Glutamatergic neuron (in vitro differentiated cells): Measurements from ENCODE around the gene ASTN2. TPM values are rescaled to one million over a fixed set of nuclear protein-coding genes. Genes with fewer than 3 reads are reported as not detected.
A peak's percentile ranks its signal among the peaks of the same experiment; 100 is the strongest.

ENCODE experiments used
- DNase-seq: peaks from one replicate; pipeline ENCODE4 v3.0.0; 2022
- H3K27ac Mint-ChIP-seq: one replicate; pipeline ENCODE4 v1.8.0; 2020; ENCODE audit warnings: mild to moderate bottlenecking, mixed read lengths, inconsistent platforms; ENCODE audit not compliant: unreplicated experiment
- H3K27me3 Mint-ChIP-seq: one replicate; pipeline ENCODE4 v1.8.0; 2020; ENCODE audit warnings: mild to moderate bottlenecking, moderate library complexity, mixed read lengths, inconsistent platforms; ENCODE audit not compliant: unreplicated experiment
- H3K36me3 Mint-ChIP-seq: one replicate; pipeline ENCODE4 v1.8.0; 2020; ENCODE audit warnings: mild to moderate bottlenecking, mixed read lengths, inconsistent platforms; ENCODE audit not compliant: unreplicated experiment
- H3K4me1 Mint-ChIP-seq: one replicate; pipeline ENCODE4 v1.8.0; 2020; ENCODE audit warnings: mild to moderate bottlenecking, low read depth, mixed read lengths, inconsistent platforms; ENCODE audit not compliant: unreplicated experiment
- H3K4me3 Mint-ChIP-seq: one replicate; pipeline ENCODE4 v1.8.0; 2020; ENCODE audit warnings: mild to moderate bottlenecking, mixed read lengths, inconsistent platforms; ENCODE audit not compliant: unreplicated experiment
- H3K9me3 Mint-ChIP-seq: one replicate; pipeline ENCODE4 v1.8.0; 2020; ENCODE audit warnings: mild to moderate bottlenecking, moderate library complexity, mixed read lengths, inconsistent platforms; ENCODE audit not compliant: unreplicated experiment
- total RNA-seq: library from RNA; stranded (reverse); fragmentation: NEBNext Ultra II Directional; extraction: Animal tissue kit (Norgen Biotek cat#: 25700); gene quantifications from one replicate; pipeline ENCODE4 v1.2.1, GENCODE V29; 2021; ENCODE audit not compliant: unreplicated experiment
- TF ChIP-seq, protein P1 (sequence below): fragments of 200-600 bp; sonication (generic); IDR thresholded peaks from one replicate; pipeline ENCODE4 v1.5.0; 2021; ENCODE audit not compliant: partially characterized antibody, unreplicated experiment

ASTN2 gene
- total RNA-seq, 1 donor from 2014 or later: 134 TPM

DNA sequence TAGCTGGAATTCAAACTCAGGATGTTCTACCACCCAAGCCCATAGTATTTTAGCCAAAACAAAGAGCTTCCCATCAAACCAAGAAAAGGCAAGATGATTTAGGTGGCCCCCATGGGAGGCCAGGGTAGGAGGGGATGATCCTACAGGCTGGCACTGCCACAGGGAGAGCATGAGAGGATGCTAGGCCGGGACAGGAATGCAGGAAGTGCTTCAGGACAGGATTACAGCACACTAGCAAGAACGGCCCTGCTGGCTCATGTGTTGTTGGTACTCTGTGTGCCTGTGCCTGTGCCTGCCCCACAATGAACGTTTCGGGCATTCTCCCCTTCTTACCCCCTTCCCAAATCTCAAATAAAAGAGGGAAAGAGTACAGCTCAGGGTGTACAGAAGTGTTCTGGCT lies 838.5 kb downstream of the ASTN2 start:
- H3K27ac Mint-ChIP-seq: no peak overlapping the region

DNA sequence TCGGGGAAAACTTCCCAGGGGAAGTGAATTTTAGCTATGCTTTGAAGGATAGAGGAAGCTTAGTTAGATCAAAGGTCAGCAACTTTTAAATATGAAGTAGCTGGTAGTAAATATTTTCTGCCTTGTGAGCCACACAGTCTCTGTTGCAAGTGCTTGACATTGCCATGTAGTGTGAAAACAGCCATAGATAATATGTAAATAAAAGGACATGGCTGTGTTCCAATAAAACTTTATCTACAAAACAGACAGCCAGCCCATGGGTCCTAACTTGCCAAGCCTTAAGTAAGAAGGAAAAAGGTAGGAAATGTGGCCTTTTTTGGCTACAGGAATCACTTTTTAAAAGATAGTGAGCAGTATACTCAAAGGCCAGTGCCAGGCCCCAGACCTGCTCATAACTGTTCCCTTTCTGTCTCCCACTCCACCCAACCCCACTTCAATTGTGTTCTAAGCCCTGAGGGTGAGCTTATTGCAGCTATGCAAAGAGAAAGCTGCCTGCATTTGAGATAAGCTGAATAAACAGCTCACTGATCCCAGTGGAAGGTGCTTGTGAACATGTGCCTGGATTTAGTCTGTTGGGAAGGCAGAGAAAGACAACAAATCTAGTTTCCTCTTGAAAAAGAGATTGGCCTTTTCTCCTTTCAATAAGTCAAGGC lies 840.7 kb downstream of the ASTN2 start:
- Mint-ChIP-seq H3K36me3 (no peaks in the 10 kb centered on the region), H3K4me1 (peaks cover 3% of the 10 kb centered on the region), H3K27ac (no peak overlapping the region), H3K4me3 (no peak overlapping the region), H3K27me3 (no peaks in the 10 kb centered on the region), H3K9me3 (no peaks in the 10 kb centered on the region)
- no peak for DNase-seq
- TF ChIP-seq, protein P1, sequence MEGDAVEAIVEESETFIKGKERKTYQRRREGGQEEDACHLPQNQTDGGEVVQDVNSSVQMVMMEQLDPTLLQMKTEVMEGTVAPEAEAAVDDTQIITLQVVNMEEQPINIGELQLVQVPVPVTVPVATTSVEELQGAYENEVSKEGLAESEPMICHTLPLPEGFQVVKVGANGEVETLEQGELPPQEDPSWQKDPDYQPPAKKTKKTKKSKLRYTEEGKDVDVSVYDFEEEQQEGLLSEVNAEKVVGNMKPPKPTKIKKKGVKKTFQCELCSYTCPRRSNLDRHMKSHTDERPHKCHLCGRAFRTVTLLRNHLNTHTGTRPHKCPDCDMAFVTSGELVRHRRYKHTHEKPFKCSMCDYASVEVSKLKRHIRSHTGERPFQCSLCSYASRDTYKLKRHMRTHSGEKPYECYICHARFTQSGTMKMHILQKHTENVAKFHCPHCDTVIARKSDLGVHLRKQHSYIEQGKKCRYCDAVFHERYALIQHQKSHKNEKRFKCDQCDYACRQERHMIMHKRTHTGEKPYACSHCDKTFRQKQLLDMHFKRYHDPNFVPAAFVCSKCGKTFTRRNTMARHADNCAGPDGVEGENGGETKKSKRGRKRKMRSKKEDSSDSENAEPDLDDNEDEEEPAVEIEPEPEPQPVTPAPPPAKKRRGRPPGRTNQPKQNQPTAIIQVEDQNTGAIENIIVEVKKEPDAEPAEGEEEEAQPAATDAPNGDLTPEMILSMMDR: no peak

More for the DNA sequence above, 838.5 kb downstream of the ASTN2 start:
- no peaks in the 10 kb centered on the region for H3K36me3 Mint-ChIP-seq
- TF ChIP-seq, protein P1: no peak
- peaks cover 3% of the 10 kb centered on the region for H3K4me1 Mint-ChIP-seq
- H3K27me3 Mint-ChIP-seq: no peaks in the 10 kb centered on the region
- H3K9me3 Mint-ChIP-seq: peaks cover 3% of the 10 kb centered on the region
- no peak for DNase-seq
- no peak overlapping the region for H3K4me3 Mint-ChIP-seq

DNA sequence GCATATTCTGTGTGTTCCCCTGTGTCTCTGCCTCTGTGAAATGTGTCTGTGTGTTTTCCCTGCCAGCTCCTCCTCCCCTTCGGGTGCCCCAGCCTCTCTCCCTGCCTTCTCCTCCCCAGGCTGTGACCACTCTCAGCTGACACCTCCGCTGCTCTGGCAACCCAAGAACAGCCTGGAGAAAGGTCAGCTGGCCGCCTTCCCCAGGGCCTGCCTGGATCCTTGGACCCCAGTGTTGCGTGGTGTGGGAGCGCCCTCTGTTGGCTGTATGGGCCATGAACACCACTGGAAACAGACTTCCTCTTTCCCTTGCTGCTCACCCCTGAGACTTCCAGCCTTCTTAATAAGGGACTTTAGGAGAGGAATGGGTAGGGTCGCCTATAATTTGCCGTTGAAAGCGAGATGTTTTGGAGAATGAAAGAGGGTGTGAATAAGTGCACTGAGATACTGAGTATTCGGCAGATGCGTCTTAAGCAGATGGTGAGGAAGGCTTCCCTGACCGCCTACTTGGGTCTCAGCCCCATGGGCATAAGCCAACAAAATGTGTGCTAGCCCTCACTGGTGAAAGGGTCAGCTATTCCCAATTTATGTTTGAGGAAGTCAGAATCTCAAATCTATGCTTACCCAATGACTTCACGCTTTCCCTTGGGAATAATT lies 842.6 kb downstream of the ASTN2 start:
- TF ChIP-seq, protein P1: peak; percentile 92
- no peak overlapping the region for H3K4me3 Mint-ChIP-seq

DNA sequence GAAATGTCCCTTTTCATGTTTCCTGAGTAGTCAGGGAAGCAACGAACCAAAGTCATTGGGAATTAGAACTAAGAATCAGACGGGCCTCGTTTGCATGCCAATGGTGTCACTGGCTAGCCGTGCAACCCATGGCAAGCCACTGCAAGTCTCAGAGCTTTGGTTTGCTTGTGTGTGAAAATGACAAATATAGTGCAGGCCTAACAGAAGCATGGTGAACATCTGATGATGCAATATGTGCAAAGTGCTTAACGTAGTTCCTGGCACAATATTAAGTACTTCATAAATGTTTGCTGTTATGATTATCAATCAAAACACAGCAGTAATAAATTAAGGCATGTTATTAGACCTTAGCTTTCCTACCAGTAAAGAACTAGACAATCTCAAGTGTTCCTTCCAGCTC lies 845.7 kb downstream of the ASTN2 start:
- TF ChIP-seq, protein P1: no peak
- DNase-seq: no peak
- no peaks in the 10 kb centered on the region for H3K36me3 Mint-ChIP-seq
- no peaks in the 10 kb centered on the region for H3K27me3 Mint-ChIP-seq
- no peak overlapping the region for H3K27ac Mint-ChIP-seq
- H3K4me1 Mint-ChIP-seq: peaks cover 3% of the 10 kb centered on the region
- H3K9me3 Mint-ChIP-seq: peaks cover 5% of the 10 kb centered on the region
- H3K4me3 Mint-ChIP-seq: no peak overlapping the region

More for the DNA sequence above, 842.6 kb downstream of the ASTN2 start:
- no peak overlapping the region for H3K27ac Mint-ChIP-seq
- no peaks in the 10 kb centered on the region for H3K27me3 Mint-ChIP-seq
- peaks cover 4% of the 10 kb centered on the region for H3K9me3 Mint-ChIP-seq
- no peaks in the 10 kb centered on the region for H3K36me3 Mint-ChIP-seq
- H3K4me1 Mint-ChIP-seq: peaks cover 3% of the 10 kb centered on the region
- peak; percentile 94 for DNase-seq

DNA sequence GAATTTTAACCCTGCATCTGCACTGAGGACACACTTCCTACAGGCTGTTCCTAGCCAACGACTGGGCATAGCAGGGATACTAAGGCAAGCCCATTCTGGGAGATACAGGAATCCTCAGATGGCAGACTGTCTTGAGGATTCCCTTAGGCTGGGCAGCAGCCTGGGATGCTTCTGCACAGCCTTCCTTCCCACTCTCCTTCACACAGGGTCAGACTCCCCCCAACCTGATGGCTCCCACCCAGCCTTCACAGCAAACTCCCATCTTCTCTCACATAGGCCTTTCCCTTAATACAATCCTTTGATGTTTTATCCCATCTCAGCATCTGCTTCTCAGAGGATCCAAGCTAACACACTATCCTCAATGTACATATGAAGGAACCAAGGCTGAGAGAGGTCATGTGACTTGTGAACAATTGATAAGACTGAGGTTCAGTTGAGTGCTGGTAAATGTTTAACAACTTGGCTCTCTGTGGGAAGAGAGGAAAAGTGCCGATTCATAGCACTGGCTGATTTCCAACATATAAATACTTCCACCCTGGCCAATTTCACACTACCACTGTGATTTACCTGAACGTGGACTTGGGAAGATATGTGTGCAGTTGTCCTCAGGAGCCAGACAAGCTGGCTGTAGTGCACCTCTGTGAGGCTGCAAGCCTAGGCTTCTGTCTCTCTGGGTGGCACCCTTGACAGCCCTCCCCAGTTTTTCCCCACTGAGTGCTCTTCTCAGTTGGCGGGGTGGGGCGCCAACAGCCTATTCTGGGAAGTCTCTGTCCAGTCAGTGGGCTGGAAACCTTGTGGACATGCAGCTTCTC lies 848.0 kb downstream of the ASTN2 start:
- TF ChIP-seq, protein P1: no peak
- H3K27ac Mint-ChIP-seq: no peak overlapping the region
- no peaks in the 10 kb centered on the region for H3K27me3 Mint-ChIP-seq
- DNase-seq: no peak
- H3K4me1 Mint-ChIP-seq: no peaks in the 10 kb centered on the region
- H3K9me3 Mint-ChIP-seq: peaks cover 5% of the 10 kb centered on the region
- H3K4me3 Mint-ChIP-seq: no peak overlapping the region
- no peaks in the 10 kb centered on the region for H3K36me3 Mint-ChIP-seq
